ENCODE data around the gene GOLT1A.
A peak's percentile ranks its signal among the peaks of the same experiment; 100 is the strongest.

Gene GOLT1A

DNA sequence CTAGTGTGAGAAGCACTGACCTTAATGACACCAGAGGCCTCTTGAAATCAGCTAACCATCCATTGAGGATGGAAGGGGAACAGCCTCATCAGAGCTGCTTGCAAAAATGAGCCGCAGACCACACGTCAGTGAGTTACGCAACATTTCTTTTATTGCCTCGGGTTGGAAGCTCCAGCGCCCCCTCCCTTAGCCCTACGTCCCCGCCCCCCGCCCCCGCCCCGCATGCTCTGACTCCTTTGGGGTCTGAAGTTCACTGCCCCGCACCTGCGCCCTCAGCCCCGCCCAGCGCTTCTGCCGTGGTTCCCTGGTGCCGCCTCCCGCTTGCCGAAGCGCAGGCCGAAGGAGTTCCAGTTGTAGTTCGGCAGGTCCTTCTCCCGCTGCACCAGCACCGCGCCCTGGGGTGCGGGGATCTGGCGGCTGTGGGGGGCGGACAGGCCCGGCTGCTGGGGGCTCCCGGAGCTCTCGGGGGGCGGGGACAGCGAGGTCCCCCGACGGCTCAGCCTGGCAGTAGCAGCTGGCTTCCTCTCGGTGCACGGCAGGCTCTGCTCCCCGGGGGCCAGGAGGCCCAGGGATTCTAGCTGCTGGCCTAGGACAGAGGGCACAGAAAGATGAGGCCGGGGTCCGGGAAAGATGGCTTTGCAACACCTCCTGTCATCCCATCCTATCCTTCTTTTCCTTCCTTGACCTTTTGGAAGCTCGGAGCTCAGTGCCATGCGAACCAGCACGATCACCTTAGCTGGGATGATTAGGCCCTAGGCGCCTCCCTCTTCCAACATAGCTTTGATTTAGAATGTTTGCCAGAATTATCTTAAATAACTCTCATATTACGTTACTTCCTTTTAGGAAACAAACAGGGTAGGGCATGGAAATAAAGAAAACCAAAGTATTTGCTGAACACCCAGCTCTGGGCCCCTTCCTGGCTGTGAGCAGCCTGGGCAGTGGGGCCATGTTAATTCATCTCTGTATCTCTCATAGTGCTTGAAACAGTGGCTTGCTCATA lies 23.3 kb downstream of the GOLT1A start:
- DNase-seq = no peak

DNA sequence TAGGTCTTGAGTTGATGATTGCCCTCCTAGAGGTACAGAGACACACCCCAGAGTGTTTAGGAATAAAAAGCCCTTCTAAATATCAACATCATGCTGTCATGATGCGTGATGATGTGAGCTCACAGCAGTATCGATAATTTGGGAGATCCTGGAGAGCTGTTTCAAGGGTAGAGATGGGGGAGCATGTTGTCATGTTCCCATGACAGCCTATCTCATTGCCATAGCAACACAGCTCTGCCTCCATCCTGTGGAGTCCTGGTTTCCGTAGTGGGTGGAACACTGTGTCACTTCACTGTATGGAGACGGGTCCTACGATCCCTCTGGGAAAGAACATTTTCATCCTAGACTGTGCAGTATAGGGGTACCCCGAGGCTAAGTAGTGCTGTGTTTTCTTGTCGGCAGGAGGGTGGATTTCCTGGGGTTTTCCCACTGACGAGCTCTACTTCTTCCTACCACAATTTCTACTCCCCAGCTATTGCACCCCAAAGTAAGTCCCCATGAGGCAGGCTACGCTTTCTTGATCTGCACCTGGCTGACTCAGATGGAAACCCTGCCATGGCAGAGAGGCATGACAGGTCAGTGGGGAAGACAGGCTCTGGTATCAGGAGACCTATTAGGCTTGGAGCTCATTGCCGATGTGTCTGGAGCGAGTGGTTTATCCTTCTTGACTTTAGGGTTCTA lies 24.7 kb downstream of the GOLT1A start:
- no peak for DNase-seq

DNA sequence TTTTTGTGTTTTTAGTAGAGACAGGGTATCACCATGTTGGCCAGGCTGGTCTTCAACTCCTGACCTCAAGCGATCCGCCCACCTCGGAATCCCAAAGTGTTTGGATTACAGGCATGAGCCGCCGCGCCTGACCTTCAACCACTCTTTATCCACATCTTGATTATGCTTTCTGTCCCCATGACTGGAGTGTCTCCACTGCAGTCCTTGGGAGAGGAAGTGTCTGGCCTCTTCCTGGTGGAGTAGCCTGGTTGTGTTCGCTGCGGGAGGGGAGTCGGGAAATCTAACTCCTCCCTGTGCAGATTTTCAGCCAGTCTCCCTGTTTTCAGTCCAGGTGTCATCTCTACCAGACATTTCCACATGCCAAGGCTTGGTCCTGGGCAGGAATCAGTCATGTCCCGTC lies 27.2 kb downstream of the GOLT1A start:
- no peak for DNase-seq

DNA sequence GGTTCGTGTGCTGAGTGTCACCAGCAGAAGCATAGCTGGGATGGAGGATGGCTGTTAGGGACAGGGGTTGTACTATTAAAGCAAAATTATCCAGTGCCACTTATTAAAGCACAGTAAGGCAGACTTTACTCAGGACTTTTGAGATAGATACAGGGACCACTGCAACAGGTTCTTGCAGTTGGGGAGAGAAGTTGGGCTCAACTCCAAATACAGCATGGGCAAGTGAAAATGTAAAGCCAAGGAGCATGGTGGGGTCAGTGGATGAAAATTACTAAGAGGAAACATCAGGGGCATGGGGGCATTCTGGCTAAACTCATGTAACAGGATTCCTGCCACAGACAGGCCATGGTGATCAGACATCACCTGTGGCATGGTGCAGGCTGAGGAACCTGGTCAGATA lies 32.7 kb downstream of the GOLT1A start:
- no peak for DNase-seq

DNA sequence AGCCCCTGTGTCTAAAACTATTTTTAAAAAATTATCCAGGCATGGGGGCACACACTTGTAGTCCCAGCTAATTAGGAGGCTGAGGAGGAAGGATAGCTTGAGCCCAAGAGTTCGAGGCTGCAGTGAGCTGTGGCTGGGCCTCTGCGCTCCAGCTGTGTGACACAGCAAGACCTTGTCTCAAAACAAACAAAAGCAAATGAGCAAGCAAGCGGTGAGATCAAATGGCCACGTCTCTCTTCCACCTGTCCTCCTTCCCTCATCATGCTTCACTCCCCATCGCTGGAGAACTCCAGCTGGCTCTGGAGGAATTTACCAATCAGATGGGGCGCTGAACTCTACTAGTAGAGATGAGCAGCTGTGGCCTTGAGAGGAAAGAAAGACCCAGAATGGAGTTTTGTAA lies 33.7 kb downstream of the GOLT1A start:
- no peak for DNase-seq

DNA sequence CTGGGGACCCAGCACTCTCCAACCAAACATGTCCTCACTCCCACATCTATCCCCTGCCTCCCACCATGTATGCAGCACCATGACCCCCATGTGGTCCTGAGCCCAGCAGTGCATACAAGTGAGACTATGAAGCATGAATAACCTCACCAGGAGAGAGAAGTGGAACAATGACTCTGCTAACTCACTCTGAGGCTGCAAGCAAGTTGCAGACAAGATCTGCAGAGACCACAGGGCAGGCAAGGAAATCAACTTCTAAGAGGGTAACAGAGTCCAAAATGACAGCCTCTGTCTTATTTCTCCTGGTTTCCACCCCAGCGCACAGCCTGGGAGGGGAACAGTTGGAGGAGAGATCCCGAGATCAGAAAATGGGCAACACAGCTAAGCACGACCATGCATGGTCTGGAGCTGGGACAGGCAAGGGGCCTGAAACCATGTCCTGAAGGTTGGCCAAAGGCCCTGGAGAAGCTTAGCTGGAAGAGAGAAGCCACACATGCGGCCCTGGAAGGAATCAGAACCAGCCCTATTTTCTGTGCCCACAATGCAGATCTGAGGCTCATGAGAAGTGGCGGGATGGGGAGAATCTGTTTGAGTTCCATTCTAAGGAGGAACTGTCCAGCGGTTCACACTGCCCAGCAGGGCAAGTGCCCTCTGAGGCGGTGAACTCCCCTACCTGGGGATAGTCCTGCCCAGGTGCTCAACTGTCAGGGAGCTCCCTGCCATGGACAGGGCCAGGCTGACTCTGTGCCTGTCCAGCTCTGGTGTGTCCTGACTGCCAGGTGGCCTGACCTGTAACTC lies 35.1 kb downstream of the GOLT1A start:
- DNase-seq = no peak

DNA sequence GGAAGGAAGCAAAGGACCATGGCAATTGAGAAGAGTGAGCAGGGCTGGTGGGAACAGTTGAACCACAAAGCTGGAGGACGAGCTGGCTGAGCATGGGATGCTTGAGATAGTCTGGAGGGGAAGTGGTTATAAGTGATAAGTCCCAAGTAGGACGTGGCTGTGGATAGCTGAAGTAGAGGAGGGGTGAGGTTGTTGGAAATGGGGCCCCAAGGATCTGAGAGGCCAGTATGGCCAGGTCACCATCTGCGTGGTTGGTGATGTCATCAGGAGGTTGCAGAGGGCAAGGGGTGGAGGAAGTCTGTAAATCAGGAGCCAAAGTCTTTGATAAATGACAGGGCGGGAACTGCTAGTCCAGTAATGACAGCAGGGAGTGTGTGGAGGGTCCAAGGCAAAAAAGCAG lies 36.7 kb downstream of the GOLT1A start:
- no peak for DNase-seq

DNA sequence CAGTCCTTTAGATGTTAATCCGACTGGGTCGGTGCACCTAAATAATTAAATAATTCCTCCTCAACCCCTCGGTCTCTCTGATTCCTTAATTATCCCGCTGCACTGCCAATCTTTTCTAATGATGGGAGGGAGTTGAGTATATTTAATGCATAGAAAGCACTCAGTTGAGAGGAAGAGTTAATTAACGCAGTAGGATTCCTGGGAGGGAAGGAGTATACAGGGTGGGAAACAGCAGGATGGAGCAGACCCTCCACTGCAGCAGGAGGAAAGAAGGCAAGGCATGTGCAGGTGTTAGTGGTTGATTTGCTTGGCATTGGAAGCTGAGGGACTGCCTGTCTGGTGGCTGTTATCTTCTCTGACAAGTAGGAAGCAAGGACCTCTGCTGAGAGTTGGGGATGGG lies 37.7 kb downstream of the GOLT1A start:
- no peak for DNase-seq

DNA sequence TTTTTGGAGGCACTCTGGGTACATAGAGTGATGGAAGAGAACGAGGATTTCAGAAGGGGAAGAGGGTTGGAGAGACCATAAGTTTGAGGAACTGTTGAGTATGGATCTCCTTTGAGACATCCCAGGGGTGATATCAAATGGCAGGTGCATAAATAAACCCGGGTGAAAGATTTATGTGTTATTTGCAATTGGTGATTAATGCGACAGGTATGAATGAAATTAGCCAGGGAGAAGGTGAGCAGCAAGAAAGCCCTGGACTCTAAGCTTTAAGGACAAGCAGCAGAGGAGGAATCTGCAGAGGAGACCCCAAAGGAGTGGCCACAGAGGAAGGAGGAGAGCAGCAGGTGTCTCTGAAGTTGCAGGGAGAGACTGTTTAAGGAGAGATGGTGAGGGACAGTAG lies 38.8 kb downstream of the GOLT1A start:
- DNase-seq = no peak

DNA sequence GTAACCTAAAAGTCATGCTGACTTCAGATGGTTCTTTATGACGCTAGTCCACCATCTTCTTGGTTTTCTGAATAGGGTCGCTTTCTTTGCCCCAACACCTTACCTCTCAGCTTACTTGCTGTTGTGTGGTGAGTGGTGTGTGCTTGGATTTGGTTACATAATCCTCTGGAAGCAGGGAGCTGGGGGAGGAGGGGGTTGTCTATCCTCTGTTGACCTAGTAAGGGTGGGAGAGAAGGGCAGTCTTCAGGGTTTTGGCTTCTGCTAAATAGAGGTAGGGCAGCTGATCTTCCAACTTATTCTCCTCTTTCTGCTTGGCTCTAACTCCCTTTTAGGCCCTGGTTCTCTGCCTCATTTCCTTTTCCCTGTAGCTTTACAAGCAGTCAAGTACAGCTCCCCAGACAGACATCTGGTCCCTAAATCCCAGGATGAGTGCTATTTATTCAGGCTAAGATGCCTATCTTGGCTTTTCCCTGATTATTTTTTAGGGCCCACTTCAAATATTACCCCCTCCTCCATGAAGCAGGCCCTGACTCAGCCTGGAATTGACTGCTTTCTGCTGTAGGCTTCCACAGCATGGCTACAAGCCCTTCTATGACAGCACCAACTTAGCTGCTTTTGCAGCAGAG lies 41.3 kb downstream of the GOLT1A start:
- no peak for DNase-seq

DNA sequence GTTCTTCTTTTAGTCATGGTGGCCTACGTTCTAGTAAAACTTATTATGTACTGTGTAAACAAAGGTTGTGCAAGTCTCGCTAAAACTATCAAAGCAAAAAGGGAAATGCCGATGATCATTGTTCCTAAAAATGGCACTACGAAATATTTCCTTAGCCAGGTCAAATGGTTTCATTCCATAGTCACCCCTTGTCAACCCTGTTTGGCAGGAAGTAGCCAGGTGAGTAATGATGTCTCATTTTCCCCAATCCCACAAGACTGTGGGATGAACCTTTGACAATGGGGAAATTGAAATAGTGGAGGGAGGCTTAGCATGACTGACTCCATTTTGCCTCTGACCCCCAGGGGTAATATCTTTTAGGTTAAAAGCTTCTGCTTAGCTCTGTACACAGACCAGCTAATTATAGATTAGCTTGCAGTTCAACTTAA lies 42.0 kb downstream of the GOLT1A start:
- DNase-seq = no peak

DNA sequence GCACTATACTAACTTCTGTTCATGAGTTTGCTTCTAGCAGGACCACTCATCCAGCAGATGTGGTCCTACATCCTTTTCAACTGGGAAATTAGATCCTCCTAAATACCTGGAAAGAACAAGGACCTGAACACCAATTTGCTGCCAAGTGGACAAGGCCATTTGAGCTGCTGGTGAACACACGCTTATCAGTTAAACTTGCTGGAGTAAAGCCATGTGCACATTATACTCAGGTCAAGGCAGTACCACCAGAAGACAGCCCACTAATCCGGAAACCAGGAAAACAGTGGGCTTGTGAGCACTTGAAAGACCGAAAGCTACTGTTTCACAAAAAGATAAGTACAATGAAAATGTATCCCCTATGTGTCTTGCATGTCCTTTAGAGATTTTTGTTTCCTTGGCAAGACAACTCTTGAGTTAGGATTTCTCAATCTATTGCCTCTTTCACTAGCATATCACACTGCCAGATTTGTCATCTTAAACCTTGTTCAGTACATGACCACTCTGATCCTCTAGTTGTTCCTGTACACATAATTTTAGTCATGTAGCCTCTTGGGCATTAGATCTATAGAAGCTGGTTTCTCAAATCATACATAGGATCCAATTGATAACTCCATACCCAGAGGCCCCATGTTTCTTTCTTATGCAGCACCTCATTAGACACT lies 43.2 kb downstream of the GOLT1A start:
- DNase-seq = no peak

DNA sequence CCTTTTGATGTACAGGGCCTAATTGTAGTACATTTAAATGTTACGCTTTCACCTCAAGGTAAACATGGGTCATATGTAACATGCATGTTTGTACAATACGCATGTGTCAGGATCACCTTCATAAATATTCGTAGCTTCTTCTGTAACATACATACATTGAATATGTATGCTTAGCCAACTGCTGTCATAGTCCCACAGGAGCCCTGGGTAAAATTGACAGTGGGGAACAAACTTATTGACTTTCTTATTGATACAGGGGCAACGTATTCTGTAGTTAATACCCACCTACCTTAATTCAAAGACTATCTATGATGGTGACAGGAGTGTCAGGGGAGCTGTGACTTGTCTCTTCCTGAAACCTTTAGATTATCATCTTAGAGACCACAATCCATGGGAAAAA lies 43.9 kb downstream of the GOLT1A start:
- no peak for DNase-seq

DNA sequence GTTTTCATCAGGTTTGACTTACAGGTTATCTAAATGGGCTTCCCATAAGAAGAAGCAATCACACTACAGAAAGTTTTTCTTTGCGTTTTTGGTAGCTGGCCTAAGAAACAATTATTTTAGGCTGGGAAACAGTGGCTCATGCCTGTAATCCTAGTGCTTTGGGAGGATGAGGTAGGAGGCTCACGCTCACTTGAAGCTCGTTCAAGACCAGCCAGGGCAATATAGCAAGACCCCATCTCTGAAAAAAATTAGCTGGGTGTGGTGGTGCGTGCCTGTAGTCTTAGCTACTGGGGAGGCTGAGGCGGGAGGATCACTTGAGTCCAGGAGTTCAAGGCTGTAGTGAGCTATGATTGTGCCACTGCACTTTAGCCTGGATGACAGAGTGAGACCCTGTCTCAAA lies 46.1 kb downstream of the GOLT1A start:
- no peak for DNase-seq

DNA sequence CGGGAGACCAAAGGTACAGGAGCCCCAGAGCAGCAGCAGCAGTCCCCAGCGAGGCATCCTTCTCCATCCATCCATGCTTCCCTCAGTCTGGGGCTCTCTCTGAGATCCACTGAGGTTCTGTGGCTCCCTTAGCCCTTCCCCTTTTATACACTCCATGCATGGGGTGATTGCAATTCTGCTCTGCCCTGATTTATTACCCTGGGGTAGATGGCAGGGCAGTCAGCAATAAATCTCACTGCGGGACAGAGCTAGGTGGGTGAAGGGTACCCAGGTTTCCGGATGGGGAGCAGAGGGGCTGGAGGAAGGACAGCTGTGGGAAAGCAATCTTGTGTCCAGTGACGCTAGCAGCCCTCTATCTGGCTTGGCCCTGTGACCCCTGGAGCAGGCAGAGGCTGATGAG lies 47.6 kb downstream of the GOLT1A start, which contains the start of gene REN:
Gene REN (minus strand): TSS at position 119 of the 400 bp plus-strand sequence. CDS start 44 bp downstream, at position 75.
- no peak for DNase-seq

DNA sequence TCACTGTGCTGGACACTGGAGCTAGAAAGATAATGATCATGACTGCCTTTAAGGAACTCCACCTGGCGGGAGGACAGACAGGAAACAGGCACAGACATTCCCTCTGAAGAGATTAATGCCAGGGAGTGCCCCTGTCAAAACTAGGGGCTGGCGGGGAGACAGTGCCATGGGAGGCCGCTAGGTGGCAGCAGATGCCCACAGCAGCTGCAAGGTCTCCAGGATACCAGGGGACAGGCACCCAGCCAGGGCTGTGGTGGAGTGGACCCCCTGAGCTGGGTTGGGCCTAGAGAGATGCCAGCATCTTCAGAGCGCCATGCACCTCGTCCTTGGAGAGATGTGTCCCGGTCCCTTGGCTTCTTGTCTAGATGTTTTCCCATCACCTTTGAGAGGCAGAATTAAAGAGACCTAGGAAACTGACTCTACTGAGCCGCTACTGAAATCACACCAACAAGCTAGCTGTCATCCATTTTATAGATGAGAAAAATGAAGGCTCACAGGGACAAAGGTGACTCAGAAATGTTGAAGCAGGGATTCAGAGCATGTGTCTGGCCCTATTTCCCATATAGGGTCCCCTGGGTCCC lies 51.2 kb downstream of the GOLT1A start:
- DNase-seq = peak; percentile 78

DNA sequence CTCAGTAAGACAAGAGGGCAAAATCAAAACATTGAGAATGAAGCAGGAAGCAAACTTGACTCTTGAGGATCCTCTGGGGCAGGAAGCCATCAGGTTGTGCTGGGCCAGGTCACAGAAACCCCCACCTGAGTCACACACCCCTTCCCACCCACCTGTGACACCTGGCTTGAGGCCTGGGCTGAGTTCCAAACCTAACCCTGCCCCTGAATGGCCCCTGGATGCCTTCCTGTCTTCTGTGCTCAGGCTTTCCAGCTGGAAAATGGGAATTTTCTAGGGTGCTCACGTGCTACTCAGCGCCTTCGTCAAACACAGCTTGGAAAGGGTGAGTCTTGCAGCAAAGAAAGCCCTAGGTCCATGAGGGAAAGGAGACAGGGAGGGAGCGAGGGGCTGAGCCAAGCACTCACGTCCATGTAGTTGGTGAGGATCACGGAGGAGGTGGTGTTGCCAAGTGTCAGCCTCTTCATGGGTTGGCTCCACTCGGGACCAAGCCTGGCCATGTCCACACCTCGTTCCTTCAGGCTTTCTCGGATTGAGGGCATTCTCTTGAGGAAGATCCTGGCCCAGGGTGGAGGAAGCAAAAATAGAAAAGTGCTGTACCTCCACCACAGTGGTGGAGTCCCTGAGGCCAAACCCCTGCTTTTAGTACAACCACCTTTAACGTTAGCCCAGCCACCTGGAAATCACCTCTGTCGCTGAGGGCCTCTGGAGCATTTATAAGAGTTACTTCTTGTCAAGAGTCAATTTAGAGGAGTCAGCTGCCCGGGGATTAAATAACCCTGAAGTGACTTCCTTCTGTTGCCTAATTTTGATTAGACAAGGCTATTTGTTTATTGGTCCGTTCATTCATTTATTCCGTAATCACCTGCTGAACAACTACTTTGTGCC lies 51.9 kb downstream of the GOLT1A start:
- DNase-seq = no peak

DNA sequence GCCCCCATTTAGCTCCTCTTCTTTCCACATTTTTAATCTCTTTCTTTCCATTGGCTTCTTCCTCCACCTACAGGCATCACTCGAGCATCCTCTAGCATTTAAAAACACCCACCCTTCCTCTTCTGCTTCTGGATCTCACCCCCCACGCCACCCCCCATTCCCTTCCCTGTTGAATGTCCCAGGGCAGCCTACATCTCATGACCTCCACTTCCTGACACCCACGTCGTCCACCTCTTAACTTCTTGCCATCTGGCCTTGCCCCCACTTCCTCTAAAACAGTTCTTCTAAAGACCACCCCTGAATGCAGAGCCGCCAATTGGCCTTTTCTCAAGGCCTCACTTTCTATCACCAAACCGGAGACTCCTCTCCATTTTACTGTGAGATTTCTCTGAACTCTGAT lies 55.8 kb downstream of the GOLT1A start:
- no peak for DNase-seq

DNA sequence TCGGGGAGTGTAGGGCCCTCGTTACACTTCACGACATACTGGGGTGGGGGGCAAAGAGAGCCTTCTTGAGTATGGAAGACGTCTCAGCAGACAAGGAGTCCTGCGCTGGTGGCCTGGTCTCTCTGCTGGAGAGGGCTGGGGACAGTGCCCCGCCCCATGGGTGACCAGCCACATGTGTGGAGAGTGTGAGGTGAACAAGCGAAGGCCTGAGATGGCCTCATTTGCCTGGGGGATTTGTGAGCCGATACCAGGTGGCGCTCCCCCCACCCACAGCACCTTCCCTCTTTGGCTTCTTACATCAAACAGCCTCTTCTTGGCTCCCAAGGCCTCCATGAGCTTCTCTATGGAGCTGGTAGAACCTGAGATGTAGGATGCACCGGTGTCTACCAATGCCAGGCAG lies 57.9 kb downstream of the GOLT1A start:
- no peak for DNase-seq

DNA sequence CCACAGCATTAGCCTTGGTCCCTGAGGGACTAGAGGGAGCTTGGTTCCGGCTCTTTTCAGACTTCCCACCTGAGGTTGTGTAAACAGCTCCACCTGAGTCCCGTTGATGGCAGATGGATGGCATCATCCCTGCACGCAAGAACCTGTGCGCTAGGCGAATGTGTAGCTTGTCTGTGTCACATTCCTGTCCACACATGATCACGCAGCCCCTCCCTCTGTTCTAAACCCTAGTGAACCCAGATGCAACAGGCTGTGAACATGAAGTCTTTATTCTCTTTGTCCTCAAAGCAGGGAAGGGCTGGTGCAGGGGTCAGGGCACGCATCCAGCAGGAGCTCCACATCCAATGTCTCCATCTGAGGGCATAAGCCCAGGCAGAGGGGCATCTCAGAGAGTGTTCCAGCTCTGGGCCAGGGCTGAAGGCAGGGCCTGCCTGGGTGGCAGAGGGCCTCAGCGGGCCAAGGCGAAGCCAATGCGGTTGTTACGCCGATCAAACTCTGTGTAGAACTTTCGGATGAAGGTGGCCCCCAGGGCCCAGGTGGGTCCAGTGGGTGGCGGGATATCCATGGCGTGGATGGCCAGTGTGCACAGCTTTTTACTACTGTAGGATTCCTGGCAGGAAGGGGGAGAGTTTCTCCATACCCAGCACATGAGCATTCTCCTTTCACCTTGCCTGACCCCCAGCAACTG lies 59.1 kb downstream of the GOLT1A start:
- DNase-seq = no peak
